Measurements from ENCODE around the gene SDK1. TPM values are rescaled to one million over a fixed set of nuclear protein-coding genes. Genes with fewer than 3 reads are reported as not detected.

SDK1 gene
- total and polyA plus RNA-seq, 2 experiments from 2014 or later: 2.1 to 10.0 TPM

- peaks cover 7% of the 10 kb centered on the region for H3K27me3 Mint-ChIP-seq (ENCODE audit: insufficient read depth, low read depth, poor library complexity)
- no peak overlapping the region for H3K27ac ChIP-seq (ENCODE audit: low read depth)
- H2AFZ ChIP-seq: no peak overlapping the region
- DNase-seq (ENCODE audit: low spot score) (no peak), ATAC-seq (no peak)
- H3K79me2 ChIP-seq (replicated peaks; ENCODE audit: insufficient read depth): no peaks in the 10 kb centered on the region
- no peaks in the 10 kb centered on the region for H3K27me3 ChIP-seq (ENCODE audit: insufficient read depth)
- H3K36me3 ChIP-seq (ENCODE audit: insufficient read depth): no peaks in the 10 kb centered on the region
- H3K4me3 ChIP-seq: no peak overlapping the region
- H3K4me1 Mint-ChIP-seq: peaks cover 13% of the 10 kb centered on the region
- no peaks in the 10 kb centered on the region for H4K20me1 ChIP-seq (replicated peaks; ENCODE audit: insufficient read depth)
- H3K36me3 Mint-ChIP-seq (ENCODE audit: low read depth): peaks cover 20% of the 10 kb centered on the region
- no peaks in the 10 kb centered on the region for H3K9me2 ChIP-seq (ENCODE audit: insufficient read depth)
- H3K9me3 Mint-ChIP-seq: peaks cover 25% of the 10 kb centered on the region
- no peak overlapping the region for H3K4me2 ChIP-seq
- H3K27ac Mint-ChIP-seq: no peak overlapping the region
- H3K4me1 ChIP-seq (ENCODE audit: insufficient read depth): peaks cover 12% of the 10 kb centered on the region
- TF ChIP-seq ZNF114 (CRISPR knock-in tag; IDR thresholded peaks at IDR 0.05) (no peak), STAT1 (IDR thresholded peaks at IDR 0.05; ENCODE audit: unreplicated experiment) (no peak), EZH2 (IDR thresholded peaks at IDR 0.05; ENCODE audit: low read depth, unreplicated experiment) (no peak), NANOG (IDR thresholded peaks at IDR 0.05; ENCODE audit: borderline replicate concordance) (no peak), ETS1 (IDR thresholded peaks at IDR 0.05) (no peak), ZNF462 (CRISPR knock-in tag; IDR thresholded peaks at IDR 0.05) (no peak), ZNF331 (CRISPR knock-in tag; IDR thresholded peaks at IDR 0.05; ENCODE audit: low read depth) (no peak), EZH2phosphoT487 (IDR thresholded peaks at IDR 0.05; ENCODE audit: unreplicated experiment) (no peak), POLR2AphosphoS5 (IDR thresholded peaks at IDR 0.05; ENCODE audit: low read depth) (no peak), JUNB (IDR thresholded peaks at IDR 0.05; ENCODE audit: unreplicated experiment) (no peak)
- H3K4me3 Mint-ChIP-seq: no peak overlapping the region
- H3F3A ChIP-seq (replicated peaks; ENCODE audit: low read depth): no peaks in the 10 kb centered on the region
These were observed 641.2 kb downstream of the SDK1 start for GRCh38 chr7:3942276-3942675.

All from GM23338 (cell line).